GM21786 (cell line): ENCODE measurements around the gene TBC1D10A.

Source experiments
- ATAC-seq: cut with Tn5 transposase; IDR thresholded peaks from one replicate; pipeline ENCODE4 v1.9.1; 2021; ENCODE audit not compliant: unreplicated experiment

Gene TBC1D10A, protein sequence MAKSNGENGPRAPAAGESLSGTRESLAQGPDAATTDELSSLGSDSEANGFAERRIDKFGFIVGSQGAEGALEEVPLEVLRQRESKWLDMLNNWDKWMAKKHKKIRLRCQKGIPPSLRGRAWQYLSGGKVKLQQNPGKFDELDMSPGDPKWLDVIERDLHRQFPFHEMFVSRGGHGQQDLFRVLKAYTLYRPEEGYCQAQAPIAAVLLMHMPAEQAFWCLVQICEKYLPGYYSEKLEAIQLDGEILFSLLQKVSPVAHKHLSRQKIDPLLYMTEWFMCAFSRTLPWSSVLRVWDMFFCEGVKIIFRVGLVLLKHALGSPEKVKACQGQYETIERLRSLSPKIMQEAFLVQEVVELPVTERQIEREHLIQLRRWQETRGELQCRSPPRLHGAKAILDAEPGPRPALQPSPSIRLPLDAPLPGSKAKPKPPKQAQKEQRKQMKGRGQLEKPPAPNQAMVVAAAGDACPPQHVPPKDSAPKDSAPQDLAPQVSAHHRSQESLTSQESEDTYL

GRCh38 chr22:30326706-30327362, at the start of gene TBC1D10A:
Gene TBC1D10A (minus strand): TSS chr22:30326941. CDS start chr22:30326881, 60 bp downstream.
- peak; percentile 80 for ATAC-seq

- ATAC-seq, result no peak
Observed at GRCh38 chr22:30375312-30375849, 48.6 kb upstream of the TBC1D10A start.

DNA sequence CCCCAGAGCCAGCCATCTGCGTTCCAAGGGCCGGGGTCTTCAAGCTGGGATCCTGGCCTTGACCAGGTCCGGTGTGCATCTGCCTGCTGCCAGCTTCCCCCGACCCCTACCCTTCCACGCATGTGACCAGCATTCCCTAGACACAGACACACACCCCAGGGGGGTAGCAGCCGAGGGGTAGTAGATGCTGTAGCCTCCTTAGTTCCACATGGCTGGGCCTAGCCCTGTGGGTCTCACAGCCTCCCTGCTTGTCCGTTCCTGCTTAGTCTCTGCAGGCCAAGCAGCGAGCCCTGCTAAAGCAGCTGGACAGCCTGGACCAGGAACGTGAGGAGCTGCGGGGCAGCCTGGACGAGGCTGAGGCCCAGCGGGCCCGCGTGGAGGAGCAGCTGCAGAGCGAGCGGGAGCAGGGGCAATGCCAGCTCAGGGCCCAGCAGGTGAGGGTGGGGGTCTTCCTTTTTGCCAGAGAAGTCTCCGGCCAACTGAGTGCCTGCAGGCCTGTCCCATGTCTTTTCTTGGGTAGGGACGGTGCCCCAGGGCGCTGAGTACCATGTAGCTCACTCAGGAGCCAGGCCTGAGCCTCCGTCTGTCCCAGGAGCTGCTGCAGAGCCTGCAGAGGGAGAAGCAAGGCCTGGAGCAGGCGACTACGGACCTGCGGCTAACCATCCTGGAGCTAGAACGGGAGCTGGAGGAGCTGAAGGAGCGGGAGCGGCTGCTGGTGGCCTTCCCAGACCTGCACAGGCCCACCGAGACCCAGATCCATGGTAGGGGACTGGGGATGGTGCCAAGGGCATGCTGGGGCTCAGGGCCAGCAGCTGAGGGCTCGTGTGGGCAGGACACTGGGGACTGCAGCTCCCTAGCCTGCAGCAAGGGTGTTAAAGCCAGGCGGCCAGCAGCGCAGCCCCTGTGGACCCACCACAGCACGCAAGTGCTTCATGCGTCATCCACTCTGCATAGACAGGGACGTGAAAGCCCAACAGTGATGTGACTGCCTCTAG, 46.9 kb upstream of the TBC1D10A start:
- no peak for ATAC-seq

- no peak for ATAC-seq
Observed at GRCh38 chr22:30372915-30373314, 46.2 kb upstream of the TBC1D10A start.

DNA sequence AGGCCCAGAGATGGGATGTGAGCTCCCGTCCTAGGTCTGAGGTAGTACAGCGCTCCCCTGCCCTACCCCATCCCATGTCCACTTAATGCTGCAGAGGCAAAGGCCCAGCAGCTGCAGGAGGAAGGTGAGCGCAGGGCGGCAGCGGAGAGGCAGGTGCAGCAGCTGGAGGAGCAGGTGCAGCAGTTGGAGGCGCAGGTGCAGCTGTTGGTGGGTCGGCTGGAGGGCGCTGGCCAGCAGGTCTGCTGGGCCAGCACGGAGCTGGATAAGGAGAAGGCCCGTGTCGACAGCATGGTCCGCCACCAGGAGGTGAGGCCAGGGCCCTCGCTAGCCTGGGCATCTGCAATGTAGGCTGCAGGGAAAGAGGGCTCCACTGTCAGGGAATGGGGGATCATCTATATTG, 45.2 kb upstream of the TBC1D10A start:
- no peak for ATAC-seq

GRCh38 chr22:30371321-30371720, 44.6 kb upstream of the TBC1D10A start:
- ATAC-seq, result no peak

GRCh38 chr22:30370641-30371230, 44.0 kb upstream of the TBC1D10A start:
- ATAC-seq, result no peak

DNA sequence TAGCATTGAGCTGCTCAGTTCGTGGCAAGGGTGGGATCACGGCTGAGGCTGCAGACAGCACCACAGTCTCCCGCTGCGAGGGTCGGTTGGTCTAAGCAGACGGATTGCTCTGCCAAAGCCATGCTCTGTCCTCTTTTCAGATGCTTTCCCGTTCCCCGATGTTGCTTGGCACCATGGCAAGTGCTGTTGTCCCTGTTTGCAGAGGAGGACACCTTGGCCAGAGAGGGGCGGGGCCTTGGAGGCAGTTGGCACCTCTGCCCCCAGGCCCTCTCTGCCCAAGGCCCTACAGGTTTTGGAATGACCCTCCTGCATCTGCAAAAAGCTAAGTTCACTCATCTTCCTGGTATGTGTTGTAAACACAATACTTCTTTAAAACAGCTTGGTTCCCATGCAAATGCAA, 41.7 kb upstream of the TBC1D10A start:
- ATAC-seq, result no peak

- ATAC-seq, result no peak
Observed at GRCh38 chr22:30365891-30366290, 39.1 kb upstream of the TBC1D10A start.

DNA sequence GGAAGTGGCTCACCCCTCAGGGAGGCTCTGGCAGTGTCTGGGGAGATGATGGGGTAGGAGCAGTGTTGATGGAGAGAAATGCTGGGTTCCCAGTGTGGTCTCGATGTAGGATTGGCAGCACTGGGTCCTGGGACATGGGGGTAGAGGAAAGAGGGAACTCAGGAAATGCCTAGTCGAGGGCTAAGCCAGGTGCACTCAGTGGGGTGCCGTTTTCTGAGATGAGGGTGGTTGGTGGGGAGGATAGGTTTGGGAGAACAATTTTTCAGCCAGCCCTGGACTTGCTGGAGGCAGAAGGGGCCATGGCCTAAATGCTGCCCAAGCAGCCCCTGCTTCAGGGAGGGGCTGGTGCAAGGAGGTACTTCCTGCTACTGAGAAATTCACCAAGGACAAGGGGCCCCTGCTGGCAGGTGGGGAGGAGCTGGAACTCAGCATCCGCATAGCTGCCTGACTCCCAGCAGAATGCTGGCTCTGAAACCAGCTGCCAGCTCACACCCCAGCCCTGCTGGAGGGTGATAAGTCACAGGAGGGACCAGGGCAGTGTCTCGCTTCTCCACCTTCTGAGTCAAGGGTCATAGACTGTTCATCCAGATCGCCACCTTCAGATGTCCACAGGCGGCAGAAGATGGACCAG, 36.0 kb upstream of the TBC1D10A start:
- no peak for ATAC-seq

- no peak for ATAC-seq
Observed at GRCh38 chr22:30361916-30362650, 35.3 kb upstream of the TBC1D10A start.

DNA sequence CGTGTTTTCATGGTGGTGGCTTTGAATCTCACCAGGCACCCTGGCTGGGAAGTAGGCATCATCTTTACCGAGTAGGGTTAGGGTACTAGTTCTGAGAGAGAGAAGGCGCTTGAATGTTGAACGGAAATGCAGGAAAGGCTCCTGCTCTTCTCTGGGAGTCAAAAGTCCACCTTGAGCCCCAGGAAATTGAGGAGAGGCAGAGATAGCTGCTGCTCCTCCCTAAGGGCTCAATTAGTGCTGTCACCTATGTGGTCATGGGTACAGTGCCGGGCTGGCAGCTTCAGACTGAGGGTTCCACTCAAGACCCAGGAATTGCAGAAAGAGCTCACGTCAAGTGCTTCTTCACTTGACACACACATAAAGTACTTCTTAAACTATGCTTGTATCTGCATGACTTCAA, 31.8 kb upstream of the TBC1D10A start:
- ATAC-seq, result no peak

DNA sequence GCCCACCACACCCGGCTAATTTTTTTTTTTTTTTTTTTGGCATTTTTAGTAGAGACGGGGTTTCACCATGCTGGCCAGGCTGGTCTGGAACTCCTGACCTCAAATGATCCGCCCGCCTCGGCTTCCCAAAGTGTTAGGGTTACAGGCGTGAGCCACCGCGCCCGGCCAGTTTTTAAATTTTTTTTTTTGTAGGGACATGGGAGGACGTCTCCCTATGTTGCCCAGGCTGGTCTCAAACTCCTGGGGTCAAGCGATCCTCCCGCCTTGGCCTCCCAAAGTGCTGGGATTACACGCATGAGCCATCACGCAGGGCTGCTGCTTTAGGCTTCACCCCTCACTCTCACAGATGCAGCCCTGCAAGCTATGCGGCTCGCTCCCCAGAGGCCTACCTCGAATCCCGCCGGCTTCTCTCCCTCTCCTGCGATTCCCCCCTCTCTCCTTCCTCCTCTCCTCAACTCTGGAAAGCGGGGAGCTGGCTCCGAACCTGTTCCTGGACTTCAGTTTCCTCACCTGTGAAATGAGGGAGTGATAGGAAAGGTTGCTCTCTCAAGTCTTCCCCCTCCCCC, 31.0 kb upstream of the TBC1D10A start:
- ATAC-seq, result no peak

DNA sequence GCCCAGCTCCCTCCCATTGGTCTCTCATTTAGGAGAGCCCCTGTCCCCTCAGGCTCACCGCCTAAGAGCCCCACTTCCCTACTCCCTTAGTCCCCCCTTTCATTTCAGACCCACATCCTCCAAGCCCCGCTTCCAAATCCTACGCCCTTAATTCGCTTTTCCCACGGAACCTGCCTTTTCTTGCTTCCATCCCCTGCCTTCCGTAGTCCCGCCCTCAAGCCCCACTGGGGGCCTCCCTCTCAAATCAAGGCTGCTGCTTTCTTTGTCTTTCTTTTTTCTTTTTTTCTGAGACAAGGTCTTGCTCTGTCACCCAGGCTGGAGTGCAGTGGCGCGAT, 30.5 kb upstream of the TBC1D10A start:
- ATAC-seq, result no peak

GRCh38 chr22:30356449-30357235, 29.9 kb upstream of the TBC1D10A start, which contains the start of the genes CCDC157 and SF3A1:
Gene CCDC157 (plus strand): TSS chr22:30357007. CDS start chr22:30366001, 8,994 bp downstream.
Gene SF3A1 (minus strand): TSS chr22:30356894. CDS start chr22:30356792, 102 bp downstream.
- ATAC-seq, result peak; percentile 80

- no peak for ATAC-seq
Observed at GRCh38 chr22:30354644-30355043, 27.9 kb upstream of the TBC1D10A start.

DNA sequence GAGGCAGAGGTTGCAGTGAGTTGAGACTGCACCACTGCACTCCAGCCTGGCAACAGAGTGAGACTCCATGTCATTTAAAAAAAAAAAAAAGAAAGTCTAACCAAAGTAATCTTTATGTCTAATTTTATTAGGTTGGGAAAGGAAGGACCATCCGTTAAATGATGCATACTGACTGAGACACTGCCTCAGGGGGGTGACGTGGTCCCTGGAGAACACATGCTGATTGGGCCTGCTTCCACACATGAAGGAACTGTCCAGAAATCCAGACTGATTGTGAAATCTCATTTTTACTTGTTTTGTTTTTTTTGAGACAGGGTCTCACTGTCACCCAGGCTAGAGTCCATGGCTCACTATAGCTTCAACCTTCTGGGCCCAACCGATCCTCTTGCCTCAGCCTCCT, 24.5 kb upstream of the TBC1D10A start:
- ATAC-seq, result no peak

- ATAC-seq, result no peak
Observed at GRCh38 chr22:30348809-30349208, 22.1 kb upstream of the TBC1D10A start.
